C4-2B (cell line): ENCODE results near the gene RGS4.

Experiments
- ZFX ChIP-seq: fragments of 450-650 bp; IDR thresholded peaks from 2 replicates; pipeline ENCODE4 v1.6.1; 2017
- TF ChIP-seq, protein P1 (sequence below): fragments of 450-650 bp; conservative IDR thresholded peaks from 2 replicates; pipeline ENCODE4 v1.5.1; 2017; ENCODE audit warnings: mild to moderate bottlenecking

DNA sequence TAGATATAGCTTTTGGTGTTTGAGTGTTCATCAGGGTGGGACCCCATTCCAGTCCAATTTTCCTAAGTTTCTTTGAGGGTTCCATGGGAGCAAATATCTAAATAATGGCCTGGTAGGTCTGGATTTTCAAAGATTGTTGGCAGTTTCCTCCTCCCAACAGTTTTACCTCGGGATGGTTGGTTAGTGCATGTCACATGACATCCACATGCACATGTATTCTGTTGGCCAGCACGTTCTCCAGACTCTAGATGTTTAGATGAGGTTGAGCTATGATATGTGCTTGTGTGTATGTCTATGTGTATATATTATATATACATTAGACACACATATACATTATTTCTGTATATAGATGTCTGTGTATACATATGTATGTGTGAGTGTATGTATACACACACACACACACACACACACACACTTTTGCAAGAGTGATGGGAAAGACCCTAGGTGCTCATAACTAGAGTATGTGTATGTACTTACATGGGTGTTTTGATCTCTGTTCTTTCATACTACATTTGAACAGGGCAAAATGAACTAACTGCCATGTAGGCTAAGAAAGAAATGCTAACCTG, 5.6 kb downstream of the RGS4 start:
- TF ChIP-seq, protein P1, sequence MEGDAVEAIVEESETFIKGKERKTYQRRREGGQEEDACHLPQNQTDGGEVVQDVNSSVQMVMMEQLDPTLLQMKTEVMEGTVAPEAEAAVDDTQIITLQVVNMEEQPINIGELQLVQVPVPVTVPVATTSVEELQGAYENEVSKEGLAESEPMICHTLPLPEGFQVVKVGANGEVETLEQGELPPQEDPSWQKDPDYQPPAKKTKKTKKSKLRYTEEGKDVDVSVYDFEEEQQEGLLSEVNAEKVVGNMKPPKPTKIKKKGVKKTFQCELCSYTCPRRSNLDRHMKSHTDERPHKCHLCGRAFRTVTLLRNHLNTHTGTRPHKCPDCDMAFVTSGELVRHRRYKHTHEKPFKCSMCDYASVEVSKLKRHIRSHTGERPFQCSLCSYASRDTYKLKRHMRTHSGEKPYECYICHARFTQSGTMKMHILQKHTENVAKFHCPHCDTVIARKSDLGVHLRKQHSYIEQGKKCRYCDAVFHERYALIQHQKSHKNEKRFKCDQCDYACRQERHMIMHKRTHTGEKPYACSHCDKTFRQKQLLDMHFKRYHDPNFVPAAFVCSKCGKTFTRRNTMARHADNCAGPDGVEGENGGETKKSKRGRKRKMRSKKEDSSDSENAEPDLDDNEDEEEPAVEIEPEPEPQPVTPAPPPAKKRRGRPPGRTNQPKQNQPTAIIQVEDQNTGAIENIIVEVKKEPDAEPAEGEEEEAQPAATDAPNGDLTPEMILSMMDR = no peak
- no peak for TF ChIP-seq ZFX
